Measurements from ENCODE around the gene FAM13C.

- TF ChIP-seq POLR2A (IDR thresholded peaks at IDR 0.05) (no peak), CTCF (IDR thresholded peaks at IDR 0.05) (no peak)
These were observed 88.9 kb downstream of the FAM13C start for GRCh38 chr10:59273445-59273844.
